ENCODE results near the gene HPCA. TPM values are rescaled to one million over a fixed set of nuclear protein-coding genes. Genes with fewer than 3 reads are reported as not detected.

HPCA gene
- total and polyA plus RNA-seq, 11 donors = 0.29 TPM; not detected in 10

DNA sequence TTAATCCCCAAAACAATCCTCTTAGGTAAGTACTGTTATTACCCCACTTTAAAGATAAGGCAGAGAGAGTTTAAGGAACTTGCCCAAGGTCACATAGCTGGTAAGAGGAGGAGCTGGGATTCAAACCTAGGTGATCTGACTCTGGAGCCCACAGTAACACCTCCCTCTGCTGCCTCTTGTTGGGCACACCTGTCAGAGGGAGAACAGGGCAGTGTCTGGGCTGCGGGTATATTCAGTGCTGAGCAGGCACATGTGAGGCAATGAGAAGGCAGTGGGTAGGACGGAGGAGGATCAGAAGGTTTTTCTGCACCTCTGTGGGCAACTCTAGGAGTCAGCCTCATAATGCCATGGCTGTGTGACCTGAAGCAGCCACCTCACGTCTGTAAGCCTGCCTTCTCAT is 1.8 kb downstream of the HPCA start:
- intact Hi-C loops (cut with DNase I) = no loop called here
- peaks cover 6 to 83% (median 42%) of the 10 kb centered on the region in 9 donors for H3K27me3 ChIP-seq
- H3K27ac ChIP-seq = no peak overlapping the region
- DNase-seq (no peak), ATAC-seq (no peak)
- WGBS, 4 donors = 72 to 87% (median 79%) methylated on average over 3 of the region's 3 CpGs
- no peaks in the 10 kb centered on the region for H3K36me3 ChIP-seq
- no peak overlapping the region for H3K4me3 ChIP-seq
- no peaks in the 10 kb centered on the region for H3K9me3 ChIP-seq
- H3K4me1 ChIP-seq = peaks cover 0 to 18% (median 4%) of the 10 kb centered on the region in 12 donors
- TF ChIP-seq, protein P1, sequence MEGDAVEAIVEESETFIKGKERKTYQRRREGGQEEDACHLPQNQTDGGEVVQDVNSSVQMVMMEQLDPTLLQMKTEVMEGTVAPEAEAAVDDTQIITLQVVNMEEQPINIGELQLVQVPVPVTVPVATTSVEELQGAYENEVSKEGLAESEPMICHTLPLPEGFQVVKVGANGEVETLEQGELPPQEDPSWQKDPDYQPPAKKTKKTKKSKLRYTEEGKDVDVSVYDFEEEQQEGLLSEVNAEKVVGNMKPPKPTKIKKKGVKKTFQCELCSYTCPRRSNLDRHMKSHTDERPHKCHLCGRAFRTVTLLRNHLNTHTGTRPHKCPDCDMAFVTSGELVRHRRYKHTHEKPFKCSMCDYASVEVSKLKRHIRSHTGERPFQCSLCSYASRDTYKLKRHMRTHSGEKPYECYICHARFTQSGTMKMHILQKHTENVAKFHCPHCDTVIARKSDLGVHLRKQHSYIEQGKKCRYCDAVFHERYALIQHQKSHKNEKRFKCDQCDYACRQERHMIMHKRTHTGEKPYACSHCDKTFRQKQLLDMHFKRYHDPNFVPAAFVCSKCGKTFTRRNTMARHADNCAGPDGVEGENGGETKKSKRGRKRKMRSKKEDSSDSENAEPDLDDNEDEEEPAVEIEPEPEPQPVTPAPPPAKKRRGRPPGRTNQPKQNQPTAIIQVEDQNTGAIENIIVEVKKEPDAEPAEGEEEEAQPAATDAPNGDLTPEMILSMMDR (IDR thresholded peaks at IDR 0.05) = no peak
- no peak for TF ChIP-seq POLR2A (IDR thresholded peaks at IDR 0.05)

GRCh38 chr1:32888677-32889420 is 2.6 kb downstream of the HPCA start:
- Histone ChIP-seq H3K27me3 (peaks cover 6 to 90% (median 49%) of the 10 kb centered on the region in 9 donors), H3K4me3 (no peak overlapping the region), H3K27ac (no peak overlapping the region), H3K4me1 (peaks cover 0 to 25% (median 8%) of the 10 kb centered on the region in 12 donors), H3K9me3 (no peaks in the 10 kb centered on the region), H3K36me3 (no peaks in the 10 kb centered on the region)
- intact Hi-C loops (cut with DNase I) = no loop called here
- ATAC-seq = no peak
- TF ChIP-seq, protein P1 (IDR thresholded peaks at IDR 0.05) = no peak
- no peak for TF ChIP-seq POLR2A (IDR thresholded peaks at IDR 0.05)
- WGBS, 4 donors = 90 to 95% (median 91%) methylated on average over 20 to 24 of the region's 24 CpGs
- DNase-seq = peak in 1 of 5 donors; percentile 15

DNA sequence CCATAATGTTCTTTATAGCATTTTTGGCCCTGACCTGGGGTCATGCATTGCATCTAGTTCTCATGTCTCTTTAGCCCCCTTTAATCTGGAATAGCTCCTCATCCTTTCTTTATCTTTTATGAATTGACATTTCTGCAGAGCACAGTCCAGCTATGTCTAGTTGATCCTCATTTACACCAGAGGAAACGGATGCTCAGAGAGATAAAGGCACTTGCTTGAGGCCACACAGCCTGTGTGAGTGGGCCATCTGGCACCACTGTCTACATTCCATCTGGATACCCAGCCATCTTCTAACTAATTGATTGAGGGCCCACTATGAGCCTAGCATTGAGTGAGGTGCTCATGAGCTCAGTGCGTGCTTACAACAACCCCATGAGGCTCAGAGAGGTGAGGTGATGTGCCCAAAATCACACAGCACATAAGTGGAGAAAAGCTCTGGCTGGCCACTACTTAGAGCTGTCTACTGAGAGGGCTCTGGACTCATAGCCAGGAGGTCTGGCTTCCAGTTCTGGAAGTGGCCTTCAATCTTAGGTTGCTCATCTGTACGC is 3.5 kb downstream of the HPCA start:
- no peak for ATAC-seq
- DNase-seq = no peak
- Histone ChIP-seq H3K4me3 (no peak overlapping the region), H3K36me3 (no peaks in the 10 kb centered on the region), H3K9me3 (no peaks in the 10 kb centered on the region), H3K4me1 (peaks cover 0 to 28% (median 9%) of the 10 kb centered on the region in 12 donors), H3K27ac (no peak overlapping the region), H3K27me3 (peaks cover 6 to 90% (median 51%) of the 10 kb centered on the region in 9 donors)
- no peak for TF ChIP-seq POLR2A (IDR thresholded peaks at IDR 0.05)
- TF ChIP-seq, protein P1 (IDR thresholded peaks at IDR 0.05) = no peak
- intact Hi-C loops (cut with DNase I) = no loop called here
- WGBS, 4 donors = 81 to 84% (median 82%) methylated on average over 3 of the region's 3 CpGs

DNA sequence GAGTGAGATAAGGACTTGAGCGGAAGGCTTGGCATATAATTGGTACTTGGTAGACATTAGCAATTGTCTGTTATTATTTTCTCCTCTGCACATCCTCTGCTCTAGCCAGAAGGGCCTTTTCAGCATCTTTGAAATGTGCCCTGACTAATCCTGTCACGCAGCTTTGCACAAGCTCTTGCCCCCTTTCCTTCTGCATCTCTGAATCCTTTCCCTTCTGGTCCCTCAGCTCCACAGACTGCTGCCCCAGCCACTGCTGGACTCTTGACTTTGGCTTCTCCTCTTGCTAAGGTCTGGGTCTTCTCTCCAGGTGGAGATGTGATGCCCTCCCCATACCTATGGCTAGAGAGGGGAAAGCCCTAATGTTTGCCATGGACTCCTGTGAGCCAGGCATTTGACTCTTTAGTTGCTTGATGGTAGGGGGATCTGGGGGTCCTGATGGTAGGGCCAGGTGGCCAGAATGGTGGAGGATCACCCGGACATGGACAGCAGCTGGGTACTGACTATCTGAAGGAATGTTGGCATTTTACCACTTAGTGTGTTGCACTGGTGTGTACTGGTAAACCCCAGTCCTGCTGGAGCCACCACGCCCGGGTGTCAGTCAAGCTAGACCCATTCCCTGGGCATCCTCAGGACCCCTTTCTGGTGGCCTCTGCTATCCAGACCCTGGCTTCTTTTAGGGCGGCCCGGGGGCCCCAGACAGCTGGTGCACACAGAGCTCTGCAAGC is 4.4 kb downstream of the HPCA start:
- WGBS, 4 donors = 82 to 88% (median 85%) methylated on average over 5 to 7 of the region's 7 CpGs
- Histone ChIP-seq H3K9me3 (no peaks in the 10 kb centered on the region), H3K4me3 (no peak overlapping the region), H3K27ac (no peak overlapping the region), H3K36me3 (no peaks in the 10 kb centered on the region), H3K27me3 (peaks cover 4 to 82% (median 45%) of the 10 kb centered on the region in 9 donors), H3K4me1 (peaks cover 0 to 28% (median 9%) of the 10 kb centered on the region in 12 donors)
- no peak for TF ChIP-seq POLR2A (IDR thresholded peaks at IDR 0.05)
- TF ChIP-seq, protein P1 (IDR thresholded peaks at IDR 0.05) = no peak
- ATAC-seq = no peak
- no peak for DNase-seq
- intact Hi-C loops (cut with DNase I) = no loop called here

All from heart left ventricle (tissue), 16 donors.